Epithelial cell of prostate (primary cell): ENCODE data around the gene LETM1.

ENCODE experiments used
- DNase-seq: peaks from one replicate; pipeline ENCODE4 v3.0.0-alpha.2; 2011; ENCODE audit warnings: low read depth, low spot score
- H3K27ac ChIP-seq: fragments of 450-650 bp; 2 replicates; pipeline ENCODE4 v1.5.1; 2017; ENCODE audit warnings: mild to moderate bottlenecking

LETM1 gene

DNA sequence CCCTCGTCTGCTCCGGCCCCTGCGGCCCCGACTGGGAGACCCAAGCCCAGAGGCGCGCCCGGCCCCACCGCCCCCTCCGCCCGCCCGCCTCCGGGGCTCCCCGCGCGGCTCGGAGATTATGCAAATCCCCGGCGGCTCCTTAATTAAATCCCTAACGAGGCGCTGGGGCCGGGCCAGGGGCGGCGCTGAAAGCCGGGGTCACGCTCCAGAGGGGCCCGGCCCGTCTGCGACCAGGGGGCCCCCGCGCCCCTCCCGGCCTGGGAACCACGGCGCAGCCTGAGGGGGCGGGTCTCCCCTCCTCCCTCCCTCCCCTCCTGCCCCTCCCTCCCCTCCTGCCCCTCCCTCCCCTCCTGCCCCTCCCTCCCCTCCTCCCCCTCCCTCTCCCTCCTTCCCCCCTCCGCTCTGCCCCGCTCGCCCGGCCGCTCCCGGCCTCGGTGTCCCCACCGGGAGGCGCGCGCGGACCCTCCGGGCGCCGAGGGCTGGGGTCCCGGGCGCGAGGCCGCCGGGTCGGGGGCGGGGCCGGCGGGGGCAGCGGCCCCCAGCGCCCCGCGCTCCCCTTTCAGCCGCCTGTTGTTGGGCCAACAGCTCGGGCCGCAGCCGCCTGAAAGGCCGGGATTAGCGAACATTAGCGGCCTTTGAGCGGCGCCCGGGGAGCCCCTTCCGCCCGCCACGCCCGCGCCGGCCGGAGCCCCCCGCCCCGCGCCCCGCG lies 88.7 kb downstream of the LETM1 start:
- H3K27ac ChIP-seq: no peak overlapping the region
- no peak for DNase-seq

GRCh38 chr4:1766106-1767060 lies 89.6 kb downstream of the LETM1 start:
- H3K27ac ChIP-seq: no peak overlapping the region
- no peak for DNase-seq

GRCh38 chr4:1765409-1766072 lies 90.4 kb downstream of the LETM1 start:
- H3K27ac ChIP-seq: no peak overlapping the region
- no peak for DNase-seq

GRCh38 chr4:1764670-1765069 lies 91.3 kb downstream of the LETM1 start:
- DNase-seq: no peak
- no peak overlapping the region for H3K27ac ChIP-seq

DNA sequence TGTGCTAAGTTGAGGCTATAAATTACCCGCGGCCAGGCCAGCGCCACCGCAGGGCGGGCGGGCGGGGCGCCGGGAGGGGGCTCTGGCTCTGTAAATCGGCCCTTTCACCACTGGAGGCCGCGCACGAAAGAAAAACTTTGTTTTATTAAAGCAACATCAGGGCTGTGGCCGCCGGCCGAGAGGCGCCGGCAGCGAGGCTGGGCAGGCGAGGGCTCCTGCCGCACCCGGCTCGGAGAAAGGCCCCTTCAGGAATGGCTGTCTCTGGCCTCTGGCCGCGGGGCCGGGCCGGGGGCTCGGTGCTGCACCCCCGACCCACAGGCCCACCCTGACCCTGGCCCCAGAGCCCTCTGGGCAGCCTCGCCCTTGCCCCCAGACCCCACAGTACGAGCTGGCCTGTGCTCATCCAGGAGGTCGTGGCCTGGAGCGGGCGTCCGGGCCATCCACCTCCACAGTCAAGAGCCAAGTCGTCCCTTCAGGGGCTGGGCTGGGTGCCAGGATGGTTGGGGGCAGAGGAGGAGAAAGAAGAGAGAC lies 92.3 kb downstream of the LETM1 start:
- DNase-seq: no peak

DNA sequence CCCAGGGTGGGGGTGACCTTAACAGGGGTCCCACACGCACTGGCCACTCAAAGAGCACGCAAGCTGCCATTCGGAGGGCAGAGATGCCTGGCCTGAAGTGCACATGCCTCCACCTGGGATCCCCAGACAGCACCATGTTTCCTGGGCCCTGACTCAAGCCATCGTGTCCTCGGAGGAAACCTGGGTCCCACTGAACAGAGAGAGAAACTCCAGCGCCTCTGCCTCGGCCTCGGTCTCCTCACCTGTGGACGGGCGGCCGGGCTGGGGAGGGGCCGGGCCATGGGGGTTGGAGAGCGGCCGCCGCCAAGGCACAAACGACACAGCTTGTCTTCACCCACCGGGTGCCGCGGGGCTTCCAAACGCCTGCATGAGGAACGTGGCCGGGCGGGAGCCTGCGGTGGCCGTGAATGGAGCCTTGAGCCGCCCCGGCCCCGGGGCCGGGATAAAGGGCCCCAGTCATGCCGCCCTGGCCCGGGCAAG lies 92.8 kb downstream of the LETM1 start:
- H3K27ac ChIP-seq: no peak overlapping the region

More for the DNA sequence above, 92.3 kb downstream of the LETM1 start:
- H3K27ac ChIP-seq: no peak overlapping the region

GRCh38 chr4:1762264-1763010 lies 93.5 kb downstream of the LETM1 start:
- no peak overlapping the region for H3K27ac ChIP-seq
- no peak for DNase-seq

More for the DNA sequence above, 92.8 kb downstream of the LETM1 start:
- no peak for DNase-seq
